Measurements from ENCODE around the gene LRCOL1.

Gene LRCOL1

DNA sequence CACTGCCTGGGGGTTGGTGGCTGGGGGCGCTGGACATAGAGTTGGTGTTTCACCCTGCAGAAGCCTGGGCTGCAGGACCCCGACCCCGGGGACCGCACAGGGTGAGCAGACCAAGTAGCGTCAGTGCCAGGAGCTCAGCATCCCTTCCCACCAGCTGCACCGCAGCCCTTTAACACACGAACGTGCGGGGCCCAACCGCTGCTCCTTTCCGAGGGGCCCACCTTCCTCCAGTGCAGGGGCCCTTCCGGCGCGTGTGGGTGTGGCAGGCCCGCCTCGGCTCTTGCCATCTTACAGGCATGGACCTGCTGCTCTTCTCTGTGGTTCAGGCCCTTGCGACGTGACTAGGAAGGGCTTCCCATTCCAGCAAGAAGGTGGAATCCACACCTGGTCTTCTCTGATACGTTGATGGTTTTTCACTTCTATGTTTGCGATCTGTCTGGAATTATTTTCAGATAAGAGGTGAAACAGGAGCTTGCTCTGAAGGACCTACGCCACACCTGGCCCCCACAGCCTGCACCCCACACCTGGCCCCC, 47.8 kb downstream of the LRCOL1 start:
- no peak for DNase-seq (ENCODE audit: low read depth)

DNA sequence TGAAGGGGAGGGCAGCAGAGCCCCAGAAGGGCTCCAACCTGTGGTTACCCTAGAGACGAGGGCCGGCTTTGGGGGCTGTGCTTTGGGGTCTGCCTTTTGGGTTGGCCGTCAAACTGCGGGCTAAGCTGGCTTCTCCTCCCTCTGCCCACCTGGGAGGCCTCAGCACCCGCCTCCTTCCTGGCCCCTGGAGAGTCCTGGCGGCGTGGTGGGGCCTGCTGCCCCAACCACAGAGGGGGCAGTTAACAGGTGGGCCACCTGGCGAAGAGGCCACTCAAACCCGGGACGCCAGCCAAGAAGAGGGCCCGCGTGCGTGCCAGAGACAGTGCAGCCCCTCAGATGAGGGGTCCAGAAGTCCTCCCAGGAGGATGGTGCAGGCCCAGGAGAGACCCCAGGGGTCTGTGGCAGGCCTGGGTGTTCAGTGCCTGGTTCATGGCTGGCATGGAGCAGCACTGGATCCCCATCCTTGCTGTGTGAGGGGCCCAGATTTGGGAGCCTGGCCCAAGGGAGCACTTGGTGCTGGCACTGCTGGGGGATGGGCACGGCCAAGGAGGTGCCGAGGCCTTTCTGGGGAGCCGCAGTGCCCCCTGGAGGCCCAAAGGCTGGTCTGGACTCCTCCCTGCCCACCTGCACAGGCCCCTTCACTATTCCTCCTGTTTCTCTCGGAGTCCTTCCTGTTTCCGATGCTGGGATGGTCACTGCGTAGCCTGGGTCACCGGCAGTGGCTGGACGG, 48.8 kb downstream of the LRCOL1 start:
- DNase-seq (ENCODE audit: low read depth) = no peak

DNA sequence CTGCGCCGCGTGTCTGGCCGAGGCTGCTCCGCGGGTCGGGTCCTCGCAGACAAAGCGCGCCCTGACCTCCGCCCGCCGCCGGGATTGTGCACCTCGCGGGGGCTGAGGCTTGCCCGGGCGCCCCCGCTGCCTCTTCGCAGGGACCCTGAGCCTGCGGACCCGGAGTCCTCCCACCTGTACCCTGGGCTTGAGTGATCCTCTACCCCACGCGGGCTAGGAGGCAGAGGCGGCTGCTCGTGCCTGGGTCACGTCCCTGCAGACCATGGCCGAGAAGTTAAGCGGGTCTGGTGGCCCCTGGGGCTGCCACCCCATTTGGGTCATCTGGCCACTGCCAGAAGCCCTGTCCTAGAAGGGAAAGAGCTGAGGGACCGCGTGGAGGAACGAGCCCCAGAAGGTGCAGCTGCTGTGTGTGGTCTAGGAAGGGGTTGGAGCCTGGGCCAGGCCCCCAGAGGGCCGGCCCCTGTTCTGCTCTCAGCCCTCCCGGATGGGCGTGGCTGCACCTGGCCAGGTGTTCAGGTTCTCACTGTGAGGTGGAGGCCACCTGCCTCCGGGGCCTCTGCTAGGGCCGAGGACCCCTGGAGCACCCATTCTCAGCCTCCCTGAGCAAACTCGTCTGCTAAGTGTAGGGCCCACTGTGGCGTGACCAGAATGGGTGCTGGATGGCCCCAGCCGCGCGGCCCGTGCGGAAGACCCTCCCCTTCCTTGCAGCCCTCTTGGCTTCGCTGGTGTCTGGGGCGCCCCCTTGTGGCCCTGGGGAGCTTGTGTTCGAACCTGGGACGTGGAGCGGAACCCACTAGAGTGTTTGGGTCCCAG, 49.6 kb downstream of the LRCOL1 start:
- peak; percentile 71 for DNase-seq (ENCODE audit: low read depth)

DNA sequence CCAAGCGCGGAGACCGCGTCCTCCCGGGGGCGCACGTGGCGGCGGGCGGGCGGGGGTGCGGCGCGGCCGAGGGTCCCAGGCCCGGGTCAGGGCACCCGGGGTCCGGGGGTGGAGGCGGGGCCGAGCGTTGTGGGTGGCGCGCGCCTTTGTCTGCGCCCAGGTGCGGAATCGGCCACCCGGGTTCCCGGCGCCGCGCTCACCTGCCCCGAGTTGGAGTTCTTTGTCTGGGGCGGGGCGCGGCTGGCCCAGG, 50.1 kb downstream of the LRCOL1 start:
- DNase-seq (ENCODE audit: low read depth) = no peak

DNA sequence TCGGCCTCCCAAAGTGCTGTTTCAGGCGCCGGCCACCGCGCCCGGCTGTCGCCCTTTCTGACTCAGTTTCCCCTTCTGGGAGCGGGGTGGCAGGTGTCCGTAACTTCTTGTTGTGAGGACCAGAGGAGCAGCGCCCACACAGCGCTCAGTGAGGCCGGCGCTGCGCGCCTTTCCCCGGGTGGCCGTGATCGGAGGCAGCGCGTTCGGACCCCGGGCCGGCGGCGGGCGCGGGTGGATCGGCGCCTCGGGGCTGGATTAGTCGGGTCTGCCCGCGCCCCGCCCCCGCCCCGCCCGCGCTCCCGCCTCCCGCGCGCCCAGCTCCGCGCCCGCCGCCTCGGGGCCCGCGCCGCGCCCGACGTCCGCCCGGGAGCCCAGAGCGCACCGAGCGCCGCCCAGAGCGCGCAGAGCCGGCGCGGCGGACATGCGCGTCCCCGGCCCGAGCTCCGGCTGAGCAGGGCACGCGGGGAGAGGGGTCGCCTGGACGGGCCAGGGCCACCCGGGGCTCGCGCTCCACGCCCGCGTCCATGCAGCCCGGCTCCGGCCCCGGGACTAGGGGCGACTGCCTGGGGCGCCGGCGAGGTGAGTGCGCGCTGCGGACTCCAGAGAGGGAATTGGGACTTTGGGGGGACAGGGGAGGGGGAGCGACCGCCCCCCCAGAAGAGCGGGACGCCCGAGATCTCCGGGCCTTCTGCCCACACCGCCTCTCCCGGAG, 50.6 kb downstream of the LRCOL1 start:
- DNase-seq (ENCODE audit: low read depth) = peak; percentile 30

DNA sequence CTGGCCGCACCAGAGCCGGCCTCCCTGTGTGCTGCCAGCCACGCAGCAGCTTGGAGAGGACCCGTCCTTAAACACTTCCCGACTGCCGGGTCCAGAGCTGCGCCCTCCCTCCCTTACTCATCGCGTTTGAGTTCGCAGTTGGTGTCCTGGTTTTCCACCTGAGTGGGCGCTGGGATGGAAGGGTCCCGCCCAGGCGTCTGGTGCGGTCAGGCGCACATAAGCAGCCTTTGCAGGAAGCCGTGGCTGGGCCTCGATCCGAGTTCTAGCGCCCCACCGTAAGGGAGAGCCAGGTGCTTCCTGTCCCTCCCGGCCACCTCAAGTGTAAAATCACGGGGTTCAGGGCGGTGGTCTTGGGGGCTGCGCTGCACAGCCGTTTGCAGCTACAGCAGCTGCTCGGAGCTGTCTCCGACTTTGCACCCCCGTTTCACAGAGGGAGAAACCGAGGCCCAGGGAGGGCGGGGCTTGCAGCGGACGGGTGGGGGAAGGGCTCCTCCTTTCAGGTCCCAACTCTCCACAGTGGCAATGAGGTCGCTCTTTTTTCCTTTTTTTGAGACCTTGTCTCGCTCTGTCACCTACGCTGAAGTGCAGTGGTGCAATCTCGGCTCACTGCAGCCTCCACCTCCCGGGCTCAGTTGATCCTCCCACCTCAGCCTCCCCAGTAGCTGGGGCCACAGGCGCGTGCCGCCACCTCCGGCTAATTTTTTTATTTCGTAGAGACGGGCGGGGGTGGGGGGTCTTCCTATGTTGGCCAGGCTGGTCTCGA, 51.3 kb downstream of the LRCOL1 start:
- DNase-seq (ENCODE audit: low read depth) = no peak

DNA sequence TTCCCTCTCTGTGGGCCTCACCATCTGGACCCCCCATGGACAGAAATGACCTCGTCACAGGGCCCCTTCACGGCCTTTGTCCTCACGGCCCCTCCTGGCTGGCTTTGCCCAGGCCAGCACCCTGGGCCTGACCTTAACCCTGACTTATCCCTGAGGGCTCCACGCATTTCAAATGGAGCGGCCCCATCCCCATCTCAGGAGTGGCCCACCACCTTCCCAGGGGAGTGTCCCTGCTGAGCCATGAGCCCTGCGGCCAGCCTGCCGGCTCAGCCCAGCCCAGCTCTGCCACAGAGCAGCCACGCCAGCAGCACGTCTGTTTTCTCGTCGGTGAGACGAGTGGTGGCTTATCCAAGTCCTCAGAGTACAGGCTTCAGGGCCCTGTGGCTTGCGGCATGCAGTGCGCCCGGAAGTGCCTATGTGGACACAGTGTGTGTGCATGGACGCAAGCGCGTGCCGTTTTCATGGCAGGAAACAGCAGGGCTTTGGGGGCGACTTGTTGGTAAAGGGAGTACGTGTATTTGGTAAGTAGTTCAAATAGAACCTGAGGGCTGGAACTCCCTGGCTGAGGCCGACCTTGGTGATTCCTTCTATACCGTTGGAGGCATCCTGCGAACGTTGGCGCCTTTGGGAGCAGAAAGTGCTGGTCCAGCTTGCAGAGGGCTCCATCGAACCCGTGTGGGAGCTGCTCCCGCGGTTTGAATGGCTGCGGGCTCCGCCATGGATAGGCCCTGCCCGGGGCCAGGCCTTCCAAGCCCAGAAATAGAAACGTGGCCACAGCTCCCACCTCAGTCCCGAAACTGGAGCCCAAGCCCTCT, 52.1 kb downstream of the LRCOL1 start:
- DNase-seq (ENCODE audit: low read depth) = no peak

DNA sequence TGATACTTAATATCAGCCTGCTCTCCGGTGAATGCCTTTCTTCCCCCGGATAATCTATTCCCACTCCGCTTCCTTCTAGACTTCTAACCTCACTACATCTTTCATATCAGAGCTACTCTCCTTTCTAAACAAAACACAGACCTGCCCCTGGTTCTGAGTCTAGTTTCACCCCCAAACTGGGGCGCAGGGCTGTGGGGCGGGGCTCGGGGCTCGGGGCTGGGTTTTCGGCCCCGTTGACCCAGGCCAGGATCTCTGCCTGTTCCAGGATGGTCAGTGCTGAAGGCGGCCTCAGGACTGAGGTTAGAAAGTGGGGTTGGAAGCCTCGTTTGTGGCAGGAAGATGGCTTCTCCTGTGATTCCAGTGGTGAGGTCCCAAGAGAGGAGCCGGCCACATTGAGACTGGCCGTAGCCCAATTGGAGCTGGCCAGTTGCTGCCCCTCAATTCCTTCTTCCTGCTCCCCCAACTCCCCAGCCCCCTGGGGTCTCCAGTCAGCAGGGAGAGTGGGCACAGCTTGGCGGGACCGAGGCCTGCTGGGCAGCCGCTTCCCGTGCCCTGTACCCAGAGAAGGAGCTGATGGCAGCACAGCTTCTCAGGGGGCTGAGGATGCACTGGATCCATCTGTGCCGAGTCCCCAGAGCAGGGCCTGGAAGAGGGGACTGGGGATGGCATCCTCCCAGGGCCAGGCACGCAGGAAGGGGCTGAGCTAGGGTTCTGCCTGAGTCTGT, 52.9 kb downstream of the LRCOL1 start:
- no peak for DNase-seq (ENCODE audit: low read depth)

GRCh38 chr12:132556801-132557200, 53.6 kb downstream of the LRCOL1 start:
- DNase-seq (ENCODE audit: low read depth) = no peak

GRCh38 chr12:132556216-132556615, 54.2 kb downstream of the LRCOL1 start:
- no peak for DNase-seq (ENCODE audit: low read depth)

DNA sequence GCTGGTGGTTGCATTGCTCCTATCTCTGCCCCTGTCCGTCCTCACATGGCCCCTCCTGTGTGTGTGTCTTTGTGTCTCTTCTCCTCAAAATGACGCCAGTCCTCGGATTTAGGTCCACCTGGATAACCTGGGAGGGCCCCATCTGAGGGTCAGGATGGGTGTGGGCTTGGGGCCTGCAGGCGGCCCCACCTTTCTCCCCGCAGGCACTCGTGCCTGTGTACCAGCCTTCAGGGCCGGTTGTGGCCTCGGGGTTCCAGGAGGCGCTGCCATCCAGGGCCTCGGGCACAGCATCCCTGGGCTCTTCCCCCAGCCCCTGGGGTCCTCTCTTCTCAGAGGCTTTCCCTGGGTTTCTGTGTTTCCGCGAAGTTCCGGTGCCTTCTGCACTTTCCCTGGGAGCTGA, 54.7 kb downstream of the LRCOL1 start:
- DNase-seq (ENCODE audit: low read depth) = no peak

- no peak for DNase-seq (ENCODE audit: low read depth)
Observed at GRCh38 chr12:132554845-132555630, 55.3 kb downstream of the LRCOL1 start.
